Measurements from ENCODE around the gene CCDC14.

The CCDC14 gene

DNA sequence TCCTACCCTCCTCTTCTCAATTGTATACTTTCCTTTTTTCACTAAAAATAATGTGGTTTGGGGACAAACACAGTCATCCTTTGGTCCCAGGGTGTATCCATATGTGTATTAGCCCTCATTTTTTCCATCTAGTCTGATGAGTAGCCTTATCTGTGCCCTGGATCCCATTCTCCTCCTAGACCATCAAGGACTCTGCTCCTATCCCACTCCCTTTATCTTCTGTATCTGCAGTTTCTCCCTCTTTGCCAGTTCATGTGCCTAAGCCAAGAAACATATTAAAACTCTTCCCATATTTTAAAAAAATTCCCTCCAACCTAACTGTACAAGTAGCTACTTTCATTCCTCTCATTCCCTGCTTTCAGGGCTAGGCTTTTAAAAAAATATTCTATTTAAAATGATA is 25.2 kb downstream of the CCDC14 start:
- Histone ChIP-seq H3K4me2 (ENCODE audit: low read depth, low read length, poor library complexity, severe bottlenecking) (no peak overlapping the region), H3K79me2 (ENCODE audit: insufficient read depth, low read length) (no peaks in the 10 kb centered on the region), H3K9ac (ENCODE audit: low read length) (no peak overlapping the region), H3K36me3 (ENCODE audit: low read length) (peaks cover 63% of the 10 kb centered on the region), H3K27me3 (ENCODE audit: low read length) (no peaks in the 10 kb centered on the region), H3K9me2 (replicated peaks; ENCODE audit: insufficient read depth, low read length) (no peaks in the 10 kb centered on the region), H3K27ac (ENCODE audit: low read depth, low read length) (no peak overlapping the region), H2AFZ (ENCODE audit: low read depth, low read length, severe bottlenecking) (no peak overlapping the region), H4K20me1 (ENCODE audit: low read depth, low read length) (no peaks in the 10 kb centered on the region), H3K9me3 (ENCODE audit: insufficient read depth, low read length) (no peaks in the 10 kb centered on the region), H3K4me3 (ENCODE audit: insufficient read depth, low read length, poor library complexity, severe bottlenecking) (no peak overlapping the region), H3F3A (ENCODE audit: insufficient read depth) (no peaks in the 10 kb centered on the region)
- TF ChIP-seq, protein P1, sequence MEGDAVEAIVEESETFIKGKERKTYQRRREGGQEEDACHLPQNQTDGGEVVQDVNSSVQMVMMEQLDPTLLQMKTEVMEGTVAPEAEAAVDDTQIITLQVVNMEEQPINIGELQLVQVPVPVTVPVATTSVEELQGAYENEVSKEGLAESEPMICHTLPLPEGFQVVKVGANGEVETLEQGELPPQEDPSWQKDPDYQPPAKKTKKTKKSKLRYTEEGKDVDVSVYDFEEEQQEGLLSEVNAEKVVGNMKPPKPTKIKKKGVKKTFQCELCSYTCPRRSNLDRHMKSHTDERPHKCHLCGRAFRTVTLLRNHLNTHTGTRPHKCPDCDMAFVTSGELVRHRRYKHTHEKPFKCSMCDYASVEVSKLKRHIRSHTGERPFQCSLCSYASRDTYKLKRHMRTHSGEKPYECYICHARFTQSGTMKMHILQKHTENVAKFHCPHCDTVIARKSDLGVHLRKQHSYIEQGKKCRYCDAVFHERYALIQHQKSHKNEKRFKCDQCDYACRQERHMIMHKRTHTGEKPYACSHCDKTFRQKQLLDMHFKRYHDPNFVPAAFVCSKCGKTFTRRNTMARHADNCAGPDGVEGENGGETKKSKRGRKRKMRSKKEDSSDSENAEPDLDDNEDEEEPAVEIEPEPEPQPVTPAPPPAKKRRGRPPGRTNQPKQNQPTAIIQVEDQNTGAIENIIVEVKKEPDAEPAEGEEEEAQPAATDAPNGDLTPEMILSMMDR (IDR thresholded peaks at IDR 0.05; ENCODE audit: insufficient read depth, low read length, poor library complexity, severe bottlenecking): no peak
- TF ChIP-seq EZH2phosphoT487 (conservative IDR thresholded peaks at IDR 0.05; ENCODE audit: low read length): no peak

DNA sequence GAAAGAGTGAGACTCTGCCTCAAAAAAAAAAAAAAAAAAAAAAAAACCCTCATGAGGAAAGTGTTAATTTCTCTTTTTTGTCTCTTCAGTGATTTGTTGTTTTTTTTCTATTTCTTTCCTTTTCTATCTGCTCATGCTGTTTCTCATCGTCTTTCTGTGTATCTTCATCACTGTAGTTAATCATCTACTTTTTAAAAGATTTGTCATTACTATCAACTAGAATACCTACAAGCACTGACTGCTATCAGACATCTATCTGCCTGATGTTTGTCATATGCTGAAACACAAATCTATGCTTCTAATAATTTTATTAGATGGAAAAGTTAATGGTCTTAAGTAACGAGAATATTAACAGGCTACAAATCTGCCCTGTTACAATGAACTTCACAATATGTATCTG is 26.8 kb downstream of the CCDC14 start:
- peaks cover 69% of the 10 kb centered on the region for H3K36me3 ChIP-seq (ENCODE audit: low read length)
- no peak for TF ChIP-seq EZH2phosphoT487 (conservative IDR thresholded peaks at IDR 0.05; ENCODE audit: low read length)
- TF ChIP-seq, protein P1 (IDR thresholded peaks at IDR 0.05; ENCODE audit: insufficient read depth, low read length, poor library complexity, severe bottlenecking): no peak
- no peaks in the 10 kb centered on the region for H3K9me2 ChIP-seq (replicated peaks; ENCODE audit: insufficient read depth, low read length)
- no peak overlapping the region for H3K27ac ChIP-seq (ENCODE audit: low read depth, low read length)
- H3K79me2 ChIP-seq (ENCODE audit: insufficient read depth, low read length): no peaks in the 10 kb centered on the region
- no peaks in the 10 kb centered on the region for H3K27me3 ChIP-seq (ENCODE audit: low read length)
- H2AFZ ChIP-seq (ENCODE audit: low read depth, low read length, severe bottlenecking): no peak overlapping the region
- no peak overlapping the region for H3K9ac ChIP-seq (ENCODE audit: low read length)
- H3K4me2 ChIP-seq (ENCODE audit: low read depth, low read length, poor library complexity, severe bottlenecking): no peak overlapping the region
- H3F3A ChIP-seq (ENCODE audit: insufficient read depth): no peaks in the 10 kb centered on the region
- no peaks in the 10 kb centered on the region for H4K20me1 ChIP-seq (ENCODE audit: low read depth, low read length)
- H3K9me3 ChIP-seq (ENCODE audit: insufficient read depth, low read length): no peaks in the 10 kb centered on the region
- H3K4me3 ChIP-seq (ENCODE audit: insufficient read depth, low read length, poor library complexity, severe bottlenecking): no peak overlapping the region

DNA sequence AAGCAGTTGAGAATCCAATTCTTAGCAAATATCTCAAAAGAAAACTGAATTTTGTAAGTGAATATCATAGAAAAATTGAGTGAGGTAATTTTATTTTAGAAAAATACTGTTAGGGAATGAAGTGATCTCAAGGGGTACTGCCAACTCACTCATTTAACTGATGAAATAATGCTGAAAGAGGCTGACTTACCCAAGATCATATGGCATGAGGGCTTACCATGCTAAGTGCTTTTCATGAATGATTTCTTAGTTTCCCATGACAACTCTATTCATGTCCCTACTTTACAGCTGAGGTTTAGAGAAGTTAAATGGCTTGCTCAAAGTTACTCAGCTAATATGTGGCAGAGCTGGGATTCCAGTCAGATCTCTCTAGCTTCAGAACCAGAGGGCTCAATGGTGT is 30.6 kb downstream of the CCDC14 start:
- TF ChIP-seq, protein P1 (IDR thresholded peaks at IDR 0.05; ENCODE audit: insufficient read depth, low read length, poor library complexity, severe bottlenecking): no peak
- TF ChIP-seq EZH2phosphoT487 (conservative IDR thresholded peaks at IDR 0.05; ENCODE audit: low read length): no peak
- Histone ChIP-seq H3K9ac (ENCODE audit: low read length) (no peak overlapping the region), H3F3A (ENCODE audit: insufficient read depth) (no peaks in the 10 kb centered on the region), H3K79me2 (ENCODE audit: insufficient read depth, low read length) (no peaks in the 10 kb centered on the region), H2AFZ (ENCODE audit: low read depth, low read length, severe bottlenecking) (no peak overlapping the region), H3K9me3 (ENCODE audit: insufficient read depth, low read length) (no peaks in the 10 kb centered on the region), H3K4me2 (ENCODE audit: low read depth, low read length, poor library complexity, severe bottlenecking) (no peak overlapping the region), H3K4me3 (ENCODE audit: insufficient read depth, low read length, poor library complexity, severe bottlenecking) (no peak overlapping the region), H4K20me1 (ENCODE audit: low read depth, low read length) (no peaks in the 10 kb centered on the region), H3K27me3 (ENCODE audit: low read length) (no peaks in the 10 kb centered on the region), H3K36me3 (ENCODE audit: low read length) (peaks cover 54% of the 10 kb centered on the region), H3K9me2 (replicated peaks; ENCODE audit: insufficient read depth, low read length) (no peaks in the 10 kb centered on the region), H3K27ac (ENCODE audit: low read depth, low read length) (no peak overlapping the region)
